NB4 (cell line): ENCODE measurements around the gene PER3.

Experiments
- DNase-seq: peaks from one replicate; pipeline ENCODE4 v3.0.0; 2010; ENCODE audit warnings: low read depth
- H3K4me3 ChIP-seq: one replicate; pipeline ENCODE4 v1.5.1; 2011; ENCODE audit warnings: mild to moderate bottlenecking, low read depth, low read length, moderate library complexity
- MYC ChIP-seq: IDR thresholded peaks from 2 replicates; pipeline ENCODE4 v1.6.1; 2011; ENCODE audit warnings: low read depth, low read length
- POLR2A ChIP-seq: IDR thresholded peaks from 2 replicates; pipeline ENCODE4 v1.6.1; 2011; ENCODE audit warnings: mild to moderate bottlenecking; ENCODE audit not compliant: insufficient read length; ENCODE audit errors: extremely low read depth
- TF ChIP-seq, protein P1 (sequence below): IDR thresholded peaks from 2 replicates; pipeline ENCODE4 v1.6.1; 2011; ENCODE audit warnings: low read depth, low read length
- TF ChIP-seq, protein P2 (sequence below): IDR thresholded peaks from one replicate; pipeline ENCODE4 v1.5.1; 2012; ENCODE audit warnings: low read depth, low read length

PER3 gene

DNA sequence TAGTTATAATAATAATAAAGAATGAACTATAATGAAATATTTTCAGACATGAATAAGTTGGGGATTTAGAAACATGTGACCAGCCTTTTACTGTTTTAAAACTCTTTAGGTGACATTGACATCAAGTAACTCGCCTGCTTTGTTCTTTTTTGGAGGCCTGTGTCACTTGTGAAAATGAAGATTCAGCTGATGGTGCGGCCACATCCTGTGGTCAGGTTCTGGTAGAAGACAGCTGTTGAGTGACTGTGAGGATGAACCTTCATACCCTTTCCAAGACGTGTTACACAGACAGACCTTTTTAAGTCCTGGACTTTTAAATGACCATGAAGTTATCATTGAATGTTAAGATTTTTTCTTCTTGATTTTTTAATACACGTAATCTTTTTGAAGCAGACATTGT lies 58.4 kb downstream of the PER3 start:
- no peak for DNase-seq
- H3K4me3 ChIP-seq: no peak overlapping the region
- no peak for TF ChIP-seq MYC
- TF ChIP-seq, protein P1, sequence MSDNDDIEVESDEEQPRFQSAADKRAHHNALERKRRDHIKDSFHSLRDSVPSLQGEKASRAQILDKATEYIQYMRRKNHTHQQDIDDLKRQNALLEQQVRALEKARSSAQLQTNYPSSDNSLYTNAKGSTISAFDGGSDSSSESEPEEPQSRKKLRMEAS: no peak
- no peak for TF ChIP-seq POLR2A
- TF ChIP-seq, protein P2, sequence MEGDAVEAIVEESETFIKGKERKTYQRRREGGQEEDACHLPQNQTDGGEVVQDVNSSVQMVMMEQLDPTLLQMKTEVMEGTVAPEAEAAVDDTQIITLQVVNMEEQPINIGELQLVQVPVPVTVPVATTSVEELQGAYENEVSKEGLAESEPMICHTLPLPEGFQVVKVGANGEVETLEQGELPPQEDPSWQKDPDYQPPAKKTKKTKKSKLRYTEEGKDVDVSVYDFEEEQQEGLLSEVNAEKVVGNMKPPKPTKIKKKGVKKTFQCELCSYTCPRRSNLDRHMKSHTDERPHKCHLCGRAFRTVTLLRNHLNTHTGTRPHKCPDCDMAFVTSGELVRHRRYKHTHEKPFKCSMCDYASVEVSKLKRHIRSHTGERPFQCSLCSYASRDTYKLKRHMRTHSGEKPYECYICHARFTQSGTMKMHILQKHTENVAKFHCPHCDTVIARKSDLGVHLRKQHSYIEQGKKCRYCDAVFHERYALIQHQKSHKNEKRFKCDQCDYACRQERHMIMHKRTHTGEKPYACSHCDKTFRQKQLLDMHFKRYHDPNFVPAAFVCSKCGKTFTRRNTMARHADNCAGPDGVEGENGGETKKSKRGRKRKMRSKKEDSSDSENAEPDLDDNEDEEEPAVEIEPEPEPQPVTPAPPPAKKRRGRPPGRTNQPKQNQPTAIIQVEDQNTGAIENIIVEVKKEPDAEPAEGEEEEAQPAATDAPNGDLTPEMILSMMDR: no peak

DNA sequence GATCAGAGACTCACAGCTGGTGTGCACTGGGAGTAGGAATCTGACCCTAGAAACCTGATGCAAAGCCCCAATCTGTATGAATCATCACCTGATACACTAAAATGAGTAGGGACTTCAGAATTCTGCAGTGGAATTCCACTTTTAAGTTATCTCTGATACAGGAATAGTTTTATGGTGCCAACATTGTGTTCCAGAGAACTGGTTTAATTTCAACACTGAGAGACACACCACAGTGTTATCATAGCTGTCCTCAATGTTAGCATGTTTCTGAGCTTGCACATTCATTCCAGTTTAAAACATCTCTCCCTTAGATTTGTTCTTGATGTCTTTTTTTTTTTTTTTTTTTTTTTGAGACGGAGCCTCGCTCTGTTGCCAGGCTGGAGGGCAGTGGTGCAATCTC lies 61.7 kb downstream of the PER3 start:
- DNase-seq: no peak
- no peak overlapping the region for H3K4me3 ChIP-seq
- TF ChIP-seq MYC (no peak), POLR2A (no peak)
- TF ChIP-seq, protein P1: no peak
- TF ChIP-seq, protein P2: no peak

DNA sequence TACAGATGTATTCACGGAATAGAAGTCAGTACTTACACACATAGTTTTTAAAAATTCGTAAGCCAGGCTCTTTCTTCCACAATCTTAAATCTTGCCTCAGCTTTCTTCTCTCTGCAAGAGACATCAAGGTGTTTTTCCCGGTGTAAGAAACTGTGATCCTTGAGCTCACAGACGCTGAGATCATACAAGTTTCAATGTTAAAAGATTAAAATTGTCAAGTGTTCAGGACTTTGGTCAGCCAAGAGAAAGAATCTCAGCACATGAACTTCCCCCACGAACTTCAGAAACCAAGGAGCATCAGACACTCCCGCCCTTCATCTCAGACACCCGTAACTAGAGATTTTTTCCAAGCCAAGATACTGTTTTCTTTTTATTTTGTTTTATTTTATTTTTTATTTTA lies 62.6 kb downstream of the PER3 start:
- TF ChIP-seq MYC (no peak), POLR2A (no peak)
- TF ChIP-seq, protein P2: no peak
- TF ChIP-seq, protein P1: no peak

DNA sequence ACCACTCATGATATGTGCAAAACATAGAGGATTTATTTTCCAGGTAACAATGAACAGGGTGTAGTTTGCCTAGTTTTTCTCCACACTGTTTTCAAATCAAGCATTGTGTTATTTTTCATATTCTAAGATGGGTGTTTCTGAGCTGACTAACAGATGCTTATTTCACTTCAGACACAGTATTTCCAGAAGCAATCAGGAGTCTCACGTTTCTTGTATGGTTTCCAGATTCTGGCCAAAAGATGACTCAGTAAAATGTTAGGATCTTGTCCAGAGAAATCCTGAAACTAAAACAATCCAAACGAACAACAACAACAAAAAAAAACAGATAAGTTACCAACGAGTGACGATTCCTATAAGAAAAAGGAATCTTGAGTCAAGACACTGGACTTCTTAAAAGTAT lies 63.5 kb downstream of the PER3 start:
- TF ChIP-seq MYC (no peak), POLR2A (no peak)
- TF ChIP-seq, protein P1: no peak
- TF ChIP-seq, protein P2: no peak
- H3K4me3 ChIP-seq: no peak overlapping the region
- DNase-seq: no peak

More for the DNA sequence above, 62.6 kb downstream of the PER3 start:
- no peak for DNase-seq
- no peak overlapping the region for H3K4me3 ChIP-seq

DNA sequence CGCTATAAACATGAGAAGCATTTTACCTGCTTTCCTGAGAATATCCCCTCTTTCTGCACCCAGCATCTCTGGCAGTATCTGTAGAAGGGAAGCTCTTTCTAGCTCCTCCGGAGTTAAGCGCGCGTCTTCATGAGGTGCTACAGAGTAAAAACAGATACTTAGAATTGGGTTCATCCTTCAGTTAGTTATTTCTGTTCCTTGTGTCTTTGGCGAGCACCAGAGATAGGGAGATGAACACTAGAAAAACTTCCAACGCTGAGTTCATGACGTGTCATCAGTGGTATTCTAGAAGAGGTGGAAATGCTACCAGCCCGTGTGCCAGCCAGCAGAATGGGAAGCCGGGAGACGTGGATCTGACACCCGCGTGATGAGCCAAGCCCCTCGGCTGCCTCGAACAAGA lies 66.7 kb downstream of the PER3 start:
- H3K4me3 ChIP-seq: no peak overlapping the region
- no peak for DNase-seq
- TF ChIP-seq, protein P2: no peak
- TF ChIP-seq MYC: no peak
- no peak for TF ChIP-seq POLR2A
- TF ChIP-seq, protein P1: no peak
